Tibial nerve (tissue), 3 donors: Measurements from ENCODE around the gene HEG1.

Experiments
- CTCF ChIP-seq, 5 experiments: fragments of 200-600 bp in 3 of 5; fragments of 450-650 bp in 2 of 5; sonication (generic) in 3 of 5; IDR thresholded peaks; one replicate each; pipeline ENCODE4 v1.5.1; 2016 to 2019; ENCODE audit warnings: antibody characterized with exemption in 5 of 5, mild to moderate bottlenecking in 3 of 5, moderate library complexity in 2 of 5
- POLR2A ChIP-seq, 2 donors: fragments of 450-650 bp; IDR thresholded peaks; one replicate each; pipeline ENCODE4 v1.6.1; 2017; ENCODE audit warnings: antibody characterized with exemption in 2 of 2, mild to moderate bottlenecking in 2 of 2, moderate library complexity in 2 of 2

DNA sequence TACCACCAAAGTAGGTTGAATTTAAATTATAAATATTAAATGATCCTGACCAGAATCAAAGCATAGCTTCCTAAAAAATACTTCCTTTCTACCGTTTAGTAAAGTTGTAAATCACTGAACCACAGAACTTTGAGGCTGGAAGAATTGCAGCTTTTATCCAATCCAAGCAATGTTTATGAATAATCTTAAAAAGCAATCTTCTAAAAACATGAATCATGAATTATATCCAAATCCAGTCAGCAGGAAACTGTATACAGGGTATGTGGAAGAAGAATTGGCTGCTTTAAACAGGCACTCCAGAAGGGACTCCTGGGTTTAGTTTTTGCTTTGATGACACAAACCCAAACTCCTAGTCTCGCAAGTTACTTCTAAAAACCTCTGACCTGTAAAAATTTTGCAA lies 30.2 kb downstream of the HEG1 start:
- TF ChIP-seq POLR2A (IDR thresholded peaks at IDR 0.05) (no peak), CTCF (IDR thresholded peaks at IDR 0.05) (no peak)
